GM23248 (cell line): ENCODE results near the gene PKN3. TPM values are rescaled to one million over a fixed set of nuclear protein-coding genes. Genes with fewer than 3 reads are reported as not detected.

Experiments used
- DNase-seq: peaks from one replicate; pipeline ENCODE4 v3.0.0-alpha.2; 2015
- H2AFZ ChIP-seq: fragments of 200-600 bp; sonication (generic); 2 replicates; pipeline ENCODE4 v1.6.1; 2016; ENCODE audit warnings: antibody characterized with exemption
- H3F3A ChIP-seq: fragments of 200-600 bp; sonication (generic); 2 replicates; pipeline ENCODE4 v1.6.1; 2016; ENCODE audit warnings: mild to moderate bottlenecking, antibody characterized with exemption, mixed run types; ENCODE audit not compliant: insufficient read depth
- H3K27ac ChIP-seq: fragments of 200-600 bp; sonication (generic); 2 replicates; pipeline ENCODE4 v1.5.1; 2016; ENCODE audit warnings: mild to moderate bottlenecking
- H3K27me3 ChIP-seq: fragments of 200-600 bp; sonication (generic); replicated peaks from 2 replicates; pipeline ENCODE4 v1.6.1; 2016; ENCODE audit warnings: mild to moderate bottlenecking; ENCODE audit not compliant: insufficient read depth
- H3K36me3 ChIP-seq: fragments of 200-600 bp; sonication (generic); 2 replicates; pipeline ENCODE4 v1.6.1; 2016; ENCODE audit warnings: low read depth, mild to moderate bottlenecking
- H3K4me1 ChIP-seq: fragments of 200-600 bp; sonication (generic); 2 replicates; pipeline ENCODE4 v1.6.1; 2016; ENCODE audit warnings: mild to moderate bottlenecking; ENCODE audit not compliant: insufficient read depth
- H3K4me2 ChIP-seq: fragments of 200-600 bp; sonication (generic); one replicate; pipeline ENCODE4 v1.6.1; 2016; ENCODE audit warnings: mild to moderate bottlenecking; ENCODE audit not compliant: unreplicated experiment
- H3K4me3 ChIP-seq: fragments of 200-600 bp; sonication (generic); 2 replicates; pipeline ENCODE4 v1.5.1; 2016; ENCODE audit warnings: mild to moderate bottlenecking
- H3K79me2 ChIP-seq: fragments of 200-600 bp; sonication (generic); 2 replicates; pipeline ENCODE4 v1.6.1; 2016; ENCODE audit warnings: mild to moderate bottlenecking; ENCODE audit not compliant: insufficient read depth
- H3K9ac ChIP-seq: fragments of 200-600 bp; sonication (generic); 2 replicates; pipeline ENCODE4 v1.6.1; 2016; ENCODE audit warnings: mild to moderate bottlenecking
- H3K9me2 ChIP-seq: fragments of 200-600 bp; sonication (generic); 2 replicates; pipeline ENCODE4 v1.6.1; 2016; ENCODE audit warnings: mixed run types, mild to moderate bottlenecking, moderate library complexity; ENCODE audit not compliant: insufficient read depth
- H3K9me3 ChIP-seq: fragments of 200-600 bp; sonication (generic); one replicate; pipeline ENCODE4 v1.6.1; 2017; ENCODE audit warnings: low read depth
- H4K20me1 ChIP-seq: fragments of 200-600 bp; sonication (generic); 2 replicates; pipeline ENCODE4 v1.6.0; 2016; ENCODE audit not compliant: insufficient read depth
- EZH2 ChIP-seq: fragments of 200-600 bp; sonication (generic); IDR thresholded peaks from 2 replicates; pipeline ENCODE4 v1.6.1; 2018; ENCODE audit warnings: antibody characterized with exemption, mild to moderate bottlenecking; ENCODE audit not compliant: insufficient read depth, poor library complexity, severe bottlenecking
- EZH2phosphoT487 ChIP-seq: fragments of 200-600 bp; sonication (generic); IDR thresholded peaks from 2 replicates; pipeline ENCODE4 v1.6.1; 2018; ENCODE audit warnings: antibody characterized with exemption, moderate library complexity, mild to moderate bottlenecking, low read depth; ENCODE audit not compliant: insufficient read depth
- WGBS, 2 experiments: methylation state at CpG; one replicate each; pipeline ENCODE4 v1.1.6; 2015 to 2017; ENCODE audit warnings: low lambda C conversion rate in 2 of 2, low coverage in 1 of 2; ENCODE audit errors: missing lambda C conversion rate in 2 of 2; 5-methylcytosine and 5-hydroxymethylcytosine counted together
- in situ Hi-C: fragments of 300-500 bp; cut with MboI; formaldehyde crosslinking; loops from 2 replicates; pipeline ENCODE4 v1.15.0; 2020
- polyA plus RNA-seq: library from polyadenylated mRNA; unstranded; fragments of >200 nt; fragmentation: Nextera tagmentation; extraction: Ambion mirVana; gene quantifications from 2 replicates; pipeline ENCODE4 v1.2.1, GENCODE V29; 2016
- total RNA-seq: library from RNA; depleted of rRNA; stranded (reverse); fragments of >200 nt; shearing (Covaris generic); gene quantifications from 2 replicates; pipeline ENCODE4 v1.2.3, GENCODE V29; 2014

PKN3 gene
- total and polyA plus RNA-seq, 2 experiments from 2014 or later = 0.95 to 2.1 TPM

DNA sequence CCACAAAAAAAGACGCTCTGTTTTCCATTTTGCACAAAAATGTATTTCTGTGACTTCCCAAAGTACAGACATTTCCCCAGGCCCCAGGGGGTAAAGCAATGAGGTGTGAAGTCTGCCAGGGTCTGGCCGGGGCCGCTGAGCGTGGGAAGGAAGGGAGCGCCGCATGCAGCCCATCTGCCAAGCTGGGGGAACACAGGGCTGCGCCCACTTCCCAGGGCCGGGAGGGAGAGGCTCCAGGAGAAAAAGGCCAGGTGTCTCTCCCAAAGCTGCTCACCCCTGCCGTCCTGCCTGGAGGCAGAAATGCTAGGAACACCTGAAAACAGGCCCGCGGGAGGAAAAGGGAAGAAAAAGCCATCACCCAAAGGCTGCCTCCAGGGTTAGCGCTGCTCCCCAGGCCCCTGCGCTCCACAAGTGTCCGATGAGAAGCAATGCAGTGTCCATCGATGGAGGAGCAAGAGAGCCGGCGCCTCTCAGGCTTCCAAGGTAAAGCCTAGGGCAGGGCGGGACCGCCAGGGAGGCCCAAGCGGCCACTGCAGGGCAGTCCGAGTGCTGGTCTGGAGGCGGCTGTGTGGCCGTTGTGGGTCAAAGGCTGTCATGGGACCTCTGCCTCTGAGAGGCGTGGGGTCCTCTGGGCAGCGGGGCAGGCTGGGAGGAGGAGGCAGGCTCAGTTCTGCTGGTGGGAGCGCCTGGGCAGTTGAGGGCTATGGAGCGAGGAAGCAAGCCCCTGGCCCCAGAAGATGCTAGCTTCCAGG, 27.6 kb downstream of the PKN3 start:
- in situ Hi-C loops = no loop called here
- H3F3A ChIP-seq = 0 out of 2 replicates have a peak, but pooled peaks cover 3% of the 10 kb centered on the region
- WGBS, 2 experiments = 78 to 80% methylated on average over 27 of the region's 27 CpGs
- no peaks in the 10 kb centered on the region for H3K27me3 ChIP-seq
- no peak overlapping the region for H3K4me2 ChIP-seq
- H3K9me2 ChIP-seq = no peaks in the 10 kb centered on the region
- no peaks in the 10 kb centered on the region for H3K9me3 ChIP-seq
- no peak overlapping the region for H3K4me3 ChIP-seq
- H3K27ac ChIP-seq = no peak overlapping the region
- no peaks in the 10 kb centered on the region for H3K36me3 ChIP-seq
- H3K9ac ChIP-seq = no peak overlapping the region
- H2AFZ ChIP-seq = no peak overlapping the region
- no peak for DNase-seq
- TF ChIP-seq EZH2phosphoT487 (no peak), EZH2 (no peak)
- no peaks in the 10 kb centered on the region for H3K79me2 ChIP-seq
- H3K4me1 ChIP-seq = no peaks in the 10 kb centered on the region
- no peaks in the 10 kb centered on the region for H4K20me1 ChIP-seq

DNA sequence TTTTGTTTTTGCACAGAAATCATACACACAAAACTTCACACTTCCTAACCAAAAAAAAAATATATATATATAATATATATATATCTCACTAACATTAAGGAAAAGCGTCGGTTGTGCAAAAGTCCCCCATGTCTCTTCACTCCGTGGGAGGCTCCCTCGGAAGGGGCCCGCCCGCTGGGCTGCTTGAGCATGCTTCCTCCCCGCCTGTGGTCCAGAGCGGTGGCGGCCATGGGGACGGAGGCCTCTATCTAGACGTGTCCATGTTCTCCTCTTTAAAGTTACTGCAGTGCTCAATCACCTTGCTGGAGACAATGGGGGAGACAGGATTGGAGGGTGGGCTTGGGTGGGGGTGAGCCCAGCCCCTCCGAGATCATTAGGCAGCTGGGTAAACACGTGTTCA, 28.8 kb downstream of the PKN3 start:
- Histone ChIP-seq H4K20me1 (no peaks in the 10 kb centered on the region), H3K27me3 (no peaks in the 10 kb centered on the region), H2AFZ (no peak overlapping the region), H3K4me3 (no peak overlapping the region), H3K9ac (no peak overlapping the region), H3K79me2 (no peaks in the 10 kb centered on the region), H3K9me2 (no peaks in the 10 kb centered on the region), H3K4me1 (no peaks in the 10 kb centered on the region), H3K9me3 (no peaks in the 10 kb centered on the region), H3K27ac (no peak overlapping the region), H3F3A (no peaks in the 10 kb centered on the region), H3K36me3 (no peaks in the 10 kb centered on the region), H3K4me2 (no peak overlapping the region)
- DNase-seq = no peak
- in situ Hi-C loops = no loop called here
- 89 to 91% methylated on average over 11 to 13 of the region's 13 CpGs for WGBS, 2 experiments
- no peak for TF ChIP-seq EZH2
- TF ChIP-seq EZH2phosphoT487 = no peak

DNA sequence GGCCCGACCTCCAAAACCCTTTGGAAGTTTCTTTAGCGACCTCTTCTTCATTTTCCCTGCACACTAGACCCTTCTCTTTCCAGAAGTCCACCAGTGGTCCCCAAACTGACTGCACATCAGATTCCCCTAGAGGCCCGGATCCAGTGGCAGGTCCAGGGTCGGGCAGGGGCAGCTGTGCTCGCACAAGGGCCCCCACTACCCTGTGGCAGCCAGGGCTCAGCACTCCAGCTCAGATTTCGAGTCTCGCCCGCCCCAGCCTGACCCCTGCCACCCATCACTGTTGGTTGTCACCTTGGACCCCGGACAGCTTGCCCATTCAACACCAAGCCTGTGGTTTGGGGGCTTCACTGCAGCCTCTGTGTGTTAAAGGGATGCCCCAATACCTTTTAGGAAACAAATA, 29.4 kb downstream of the PKN3 start:
- H3K36me3 ChIP-seq = no peaks in the 10 kb centered on the region
- H3F3A ChIP-seq = no peaks in the 10 kb centered on the region
- H3K79me2 ChIP-seq = no peaks in the 10 kb centered on the region
- no peak overlapping the region for H3K4me3 ChIP-seq
- H3K4me1 ChIP-seq = no peaks in the 10 kb centered on the region
- no peaks in the 10 kb centered on the region for H3K9me3 ChIP-seq
- in situ Hi-C loops = no loop called here
- no peaks in the 10 kb centered on the region for H3K27me3 ChIP-seq
- no peak for TF ChIP-seq EZH2phosphoT487
- no peak for TF ChIP-seq EZH2
- H2AFZ ChIP-seq = no peak overlapping the region
- no peak overlapping the region for H3K9ac ChIP-seq
- no peak overlapping the region for H3K4me2 ChIP-seq
- H3K27ac ChIP-seq = no peak overlapping the region
- H3K9me2 ChIP-seq = no peaks in the 10 kb centered on the region
- no peaks in the 10 kb centered on the region for H4K20me1 ChIP-seq
- WGBS, 2 experiments = 75 to 77% methylated on average over 9 of the region's 9 CpGs
- DNase-seq = no peak

DNA sequence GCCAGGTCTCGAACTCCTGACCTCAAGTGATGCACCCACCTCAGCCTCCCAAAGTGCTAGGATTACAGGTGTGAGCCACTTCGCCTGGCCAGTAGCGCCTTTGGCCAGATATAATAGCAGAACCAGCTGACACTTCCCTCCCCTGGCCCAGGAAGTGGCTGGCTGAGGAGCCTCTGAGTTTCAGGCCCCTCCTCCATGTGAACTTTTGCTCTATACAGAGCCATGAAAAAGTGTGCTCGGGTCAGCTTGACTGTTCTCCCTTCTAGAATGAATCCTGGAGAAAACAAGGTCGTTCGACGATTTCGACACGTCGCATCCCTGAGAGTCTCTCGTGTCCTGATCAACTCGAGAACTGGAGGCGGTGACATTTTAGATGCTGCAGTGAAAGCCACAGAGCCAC, 30.3 kb downstream of the PKN3 start:
- in situ Hi-C loops = no loop called here
- Histone ChIP-seq H3K4me3 (no peak overlapping the region), H3K27me3 (no peaks in the 10 kb centered on the region), H3K9me3 (no peaks in the 10 kb centered on the region), H3K36me3 (no peaks in the 10 kb centered on the region), H3K27ac (no peak overlapping the region), H3K9ac (no peak overlapping the region), H3K4me1 (no peaks in the 10 kb centered on the region), H3K4me2 (no peak overlapping the region), H3F3A (no peaks in the 10 kb centered on the region), H3K9me2 (no peaks in the 10 kb centered on the region), H3K79me2 (no peaks in the 10 kb centered on the region), H4K20me1 (no peaks in the 10 kb centered on the region), H2AFZ (no peak overlapping the region; the same call in 1 of the 2 replicates)
- WGBS, 2 experiments = 89 to 94% methylated on average over 13 of the region's 13 CpGs
- DNase-seq = no peak
- TF ChIP-seq EZH2 (no peak), EZH2phosphoT487 (no peak)

DNA sequence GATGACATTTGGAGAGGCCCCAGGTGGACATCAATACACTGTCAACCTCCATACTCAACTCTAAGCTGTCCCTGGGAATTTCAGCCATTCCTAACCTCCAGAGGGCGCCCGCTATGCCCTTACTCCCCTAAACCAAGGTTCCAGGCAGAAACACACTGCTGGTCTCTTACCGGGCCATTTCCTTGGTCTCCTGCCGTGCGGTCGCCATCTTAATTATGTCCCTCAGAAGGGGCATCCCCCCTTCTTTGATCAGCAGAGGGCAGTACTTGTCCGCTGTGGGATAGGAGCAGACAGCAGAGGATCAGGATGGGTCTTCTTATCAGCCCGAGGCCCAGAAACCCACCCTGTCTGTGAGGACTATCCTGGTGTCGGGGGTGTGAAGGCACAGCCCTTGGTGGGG, 31.0 kb downstream of the PKN3 start:
- Histone ChIP-seq H3K9me3 (no peaks in the 10 kb centered on the region), H3K27ac (no peak overlapping the region), H3K4me1 (no peaks in the 10 kb centered on the region), H3K4me2 (no peak overlapping the region), H3F3A (no peaks in the 10 kb centered on the region), H3K27me3 (no peaks in the 10 kb centered on the region), H2AFZ (peak overlapping the region; percentile 84), H3K9ac (no peak overlapping the region; the same call in 1 of the 2 replicates), H3K9me2 (no peaks in the 10 kb centered on the region), H3K36me3 (no peaks in the 10 kb centered on the region), H4K20me1 (no peaks in the 10 kb centered on the region), H3K4me3 (no peak overlapping the region), H3K79me2 (no peaks in the 10 kb centered on the region)
- TF ChIP-seq EZH2phosphoT487 = no peak
- no peak for TF ChIP-seq EZH2
- in situ Hi-C loops = no loop called here
- peak; percentile 76 for DNase-seq
- 36 to 43% methylated on average over 9 of the region's 9 CpGs for WGBS, 2 experiments
